HCT116 (cell line): ENCODE data around the gene MCRIP1. TPM values are rescaled to one million over a fixed set of nuclear protein-coding genes. Genes with fewer than 3 reads are reported as not detected.

Experiments used
- ATAC-seq: fragments of 200-7000 bp; cut with Tn5 transposase; 2 replicates; pipeline ENCODE4 v1.9.1; 2020; ENCODE audit warnings: mild to moderate bottlenecking, moderate library complexity
- BruUV-seq: library from RNA; stranded (reverse); fragments of 400-500 nt; replicated peaks from 2 replicates; lab custom pipeline; 2021; lab: Mats Ljungman, UMichigan
- CTCF ChIA-PET: fragments of 300-600 bp; sonication (Branson Sonifier 250); formaldehyde crosslinking; loops from one replicate; lab custom pipeline; 2021; ENCODE audit warnings: antibody characterized with exemption; lab: Charles Lee
- POLR2A ChIA-PET: fragments of 300-600, 350-600 bp; sonication (Branson Sonifier 250); formaldehyde crosslinking; loops from one replicate; lab custom pipeline; 2021; ENCODE audit warnings: antibody characterized with exemption; lab: Charles Lee
- RAD21 ChIA-PET, 2 experiments: fragments of 300-600 bp; sonication (Branson Sonifier 250); formaldehyde crosslinking; loops; one replicate each; lab custom pipeline; 2023; ENCODE audit warnings: low total read pairs in 2 of 2; ENCODE audit not compliant: uncharacterized antibody in 2 of 2, unreplicated experiment in 2 of 2, low non-redundant PET in 1 of 2; lab: Charles Lee
- DNase-seq: peaks from one replicate; pipeline ENCODE4 v3.0.0-alpha.2; 2010; ENCODE audit warnings: low read depth, low spot score
- H2AFZ ChIP-seq: fragments of 200-600 bp; shearing (Covaris generic), sonication (generic); 2 replicates; pipeline ENCODE4 v1.6.1; 2017; ENCODE audit warnings: low read depth, mixed run types, mixed read lengths, antibody characterized with exemption, low read length; ENCODE audit not compliant: poor library complexity, severe bottlenecking
- H3K27ac ChIP-seq: 2 replicates; pipeline ENCODE4 v1.5.1; 2012; ENCODE audit warnings: low read depth, low read length
- H3K27me3 ChIP-seq: fragments of 200-600 bp; sonication (generic); 2 replicates; pipeline ENCODE4 v1.6.1; 2016; ENCODE audit warnings: mixed run types, low read length, mixed read lengths; ENCODE audit not compliant: insufficient read depth
- H3K36me3 ChIP-seq, 2 experiments: fragments of 200-500 bp in 1 of 2; fragments of 200-600 bp in 1 of 2; sonication (Bioruptor generic) in 1 of 2; sonication (generic) in 1 of 2; 2 replicates each; pipeline versions ENCODE4 v1.5.1 to v1.6.1; 2014 to 2016; ENCODE audit warnings: low read length in 2 of 2, inconsistent platforms in 1 of 2, mixed read lengths in 1 of 2, mixed run types in 1 of 2; ENCODE audit not compliant: insufficient read depth in 2 of 2, control insufficient read depth in 1 of 2
- H3K4me1 ChIP-seq, 2 experiments: fragments of 200-600 bp in 1 of 2; sonication (generic) in 1 of 2; 2 replicates each; pipeline versions ENCODE4 v1.5.1 to v1.6.1; 2012 to 2017; ENCODE audit warnings: low read length in 2 of 2, inconsistent platforms in 1 of 2, mild to moderate bottlenecking in 1 of 2, mixed read lengths in 1 of 2, mixed run types in 1 of 2, moderate library complexity in 1 of 2; ENCODE audit not compliant: insufficient read depth in 2 of 2, control insufficient read depth in 1 of 2
- H3K4me2 ChIP-seq: fragments of 200-600 bp; sonication (generic); 2 replicates; pipeline ENCODE4 v1.6.1; 2017; ENCODE audit warnings: mixed run types, low read length, mixed read lengths
- H3K4me3 ChIP-seq, 2 experiments: fragments of 200-600 bp in 1 of 2; sonication (generic) in 1 of 2; replicated peaks in 1 of 2; 2 replicates each; pipeline ENCODE4 v1.5.1; 2011 to 2016; ENCODE audit warnings: low read length in 2 of 2, control low read depth in 1 of 2, low read depth in 1 of 2, mild to moderate bottlenecking in 1 of 2, mixed read lengths in 1 of 2, mixed run types in 1 of 2
- H3K79me2 ChIP-seq: fragments of 200-600 bp; sonication (generic); 2 replicates; pipeline ENCODE4 v1.6.1; 2017; ENCODE audit warnings: mild to moderate bottlenecking, mixed run types, low read length, moderate library complexity, mixed read lengths; ENCODE audit not compliant: insufficient read depth
- H3K9ac ChIP-seq: fragments of 200-600 bp; sonication (generic); 2 replicates; pipeline ENCODE4 v1.6.1; 2016; ENCODE audit warnings: low read length, mixed read lengths
- H3K9me2 ChIP-seq: fragments of 200-600 bp; sonication (generic), shearing (Covaris generic); 2 replicates; pipeline ENCODE4 v1.6.1; 2017; ENCODE audit warnings: mixed run types, mild to moderate bottlenecking, moderate library complexity; ENCODE audit not compliant: insufficient read depth
- H3K9me3 ChIP-seq, 2 experiments: fragments of 200-500 bp in 1 of 2; fragments of 200-600 bp in 1 of 2; sonication (Bioruptor generic) in 1 of 2; sonication (generic) in 1 of 2; 2 replicates each; pipeline ENCODE4 v1.6.1; 2014 to 2017; ENCODE audit warnings: low read length in 2 of 2, mixed read lengths in 2 of 2, inconsistent platforms in 1 of 2, low read depth in 1 of 2, mild to moderate bottlenecking in 1 of 2, mixed run types in 1 of 2, moderate library complexity in 1 of 2; ENCODE audit not compliant: control insufficient read depth in 1 of 2, insufficient read depth in 1 of 2
- H4K20me1 ChIP-seq: fragments of 200-600 bp; sonication (generic), shearing (Covaris generic); 2 replicates; pipeline ENCODE4 v1.6.1; 2017; ENCODE audit warnings: mixed run types, mild to moderate bottlenecking, moderate library complexity; ENCODE audit not compliant: insufficient read depth
- CEBPB ChIP-seq: IDR thresholded peaks from 2 replicates; pipeline ENCODE4 v1.6.1; 2012; ENCODE audit warnings: low read depth
- EZH2phosphoT487 ChIP-seq: fragments of 200-600 bp; IDR thresholded peaks from 2 replicates; pipeline ENCODE4 v1.6.1; 2018; ENCODE audit warnings: antibody characterized with exemption, borderline replicate concordance
- SIN3A ChIP-seq: IDR thresholded peaks from 2 replicates; pipeline ENCODE4 v1.6.1; 2012; ENCODE audit warnings: low read depth
- intact Hi-C: fragments of 100-400 bp; cut with micrococcal nuclease; formaldehyde crosslinking; loops from 2 replicates; pipeline ENCODE4 v1.10.0; 2022
- total RNA-seq: library from RNA; stranded (reverse); gene quantifications from one replicate; pipeline ENCODE4 v1.2.1, GENCODE V29; 2021; ENCODE audit not compliant: unreplicated experiment
- TF ChIP-seq, protein P1 (sequence below): IDR thresholded peaks from 2 replicates; pipeline ENCODE4 v1.6.1; 2012; ENCODE audit warnings: low read depth

The MCRIP1 gene
- total RNA-seq, 1 experiment from 2014 or later = 59.2 TPM

GRCh38 chr17:81822996-81823819 lies 9.9 kb downstream of the MCRIP1 start (continued):
- TF ChIP-seq, protein P1, sequence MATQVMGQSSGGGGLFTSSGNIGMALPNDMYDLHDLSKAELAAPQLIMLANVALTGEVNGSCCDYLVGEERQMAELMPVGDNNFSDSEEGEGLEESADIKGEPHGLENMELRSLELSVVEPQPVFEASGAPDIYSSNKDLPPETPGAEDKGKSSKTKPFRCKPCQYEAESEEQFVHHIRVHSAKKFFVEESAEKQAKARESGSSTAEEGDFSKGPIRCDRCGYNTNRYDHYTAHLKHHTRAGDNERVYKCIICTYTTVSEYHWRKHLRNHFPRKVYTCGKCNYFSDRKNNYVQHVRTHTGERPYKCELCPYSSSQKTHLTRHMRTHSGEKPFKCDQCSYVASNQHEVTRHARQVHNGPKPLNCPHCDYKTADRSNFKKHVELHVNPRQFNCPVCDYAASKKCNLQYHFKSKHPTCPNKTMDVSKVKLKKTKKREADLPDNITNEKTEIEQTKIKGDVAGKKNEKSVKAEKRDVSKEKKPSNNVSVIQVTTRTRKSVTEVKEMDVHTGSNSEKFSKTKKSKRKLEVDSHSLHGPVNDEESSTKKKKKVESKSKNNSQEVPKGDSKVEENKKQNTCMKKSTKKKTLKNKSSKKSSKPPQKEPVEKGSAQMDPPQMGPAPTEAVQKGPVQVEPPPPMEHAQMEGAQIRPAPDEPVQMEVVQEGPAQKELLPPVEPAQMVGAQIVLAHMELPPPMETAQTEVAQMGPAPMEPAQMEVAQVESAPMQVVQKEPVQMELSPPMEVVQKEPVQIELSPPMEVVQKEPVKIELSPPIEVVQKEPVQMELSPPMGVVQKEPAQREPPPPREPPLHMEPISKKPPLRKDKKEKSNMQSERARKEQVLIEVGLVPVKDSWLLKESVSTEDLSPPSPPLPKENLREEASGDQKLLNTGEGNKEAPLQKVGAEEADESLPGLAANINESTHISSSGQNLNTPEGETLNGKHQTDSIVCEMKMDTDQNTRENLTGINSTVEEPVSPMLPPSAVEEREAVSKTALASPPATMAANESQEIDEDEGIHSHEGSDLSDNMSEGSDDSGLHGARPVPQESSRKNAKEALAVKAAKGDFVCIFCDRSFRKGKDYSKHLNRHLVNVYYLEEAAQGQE = no peak
- TF ChIP-seq CEBPB = no peak

DNA sequence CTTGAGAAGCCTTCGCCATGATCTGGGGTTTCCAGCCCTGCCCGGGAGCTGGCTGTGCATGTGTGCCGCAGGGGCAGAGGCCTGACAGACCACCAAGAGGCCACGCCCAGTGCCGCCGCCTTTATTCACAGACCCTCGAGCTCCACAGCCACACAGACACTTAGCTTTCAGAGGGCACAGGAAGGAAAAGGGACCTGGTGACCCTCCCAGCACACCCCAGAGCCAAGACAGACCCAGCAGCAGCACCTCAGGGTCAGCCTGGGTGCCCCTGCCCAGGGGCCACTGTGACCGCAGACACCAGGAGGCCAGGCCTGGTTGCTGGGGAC lies 10.8 kb downstream of the MCRIP1 start:
- intact Hi-C loops = no loop called here
- CTCF ChIA-PET = interaction anchor here (0.7 to 1.6 kb wide), 13 partner anchors 11 to 120 kb away, joined by 3 to 10 read pairs (median 4); partner anchors contain the start of genes MCRIP1, MRPL12 and P4HB
- H3K27ac ChIP-seq = peak overlapping the region; percentile 74
- no peak for TF ChIP-seq SIN3A
- no peak for TF ChIP-seq EZH2phosphoT487
- no peak overlapping the region for H3K4me3 ChIP-seq
- ATAC-seq = no peak
- H3K36me3 ChIP-seq = no peaks in the 10 kb centered on the region
- H3K27me3 ChIP-seq = no peaks in the 10 kb centered on the region
- DNase-seq = no peak
- H3K4me1 ChIP-seq = peaks cover 21 to 24% of the 10 kb centered on the region in 2 experiments
- RAD21 ChIA-PET = interaction anchor here in 1 of 2 experiments (0.9 kb wide), 1 partner anchor 28 kb away, joined by 3 read pairs; no protein-coding TSS in a partner anchor
- no peaks in the 10 kb centered on the region for H3K9me2 ChIP-seq
- H3K9ac ChIP-seq = peak overlapping the region; percentile 41
- H3K4me2 ChIP-seq = peak overlapping the region; percentile 61
- H2AFZ ChIP-seq = no peak overlapping the region
- no peaks in the 10 kb centered on the region for H3K79me2 ChIP-seq
- no peaks in the 10 kb centered on the region for H3K9me3 ChIP-seq
- no TSS peak for BruUV-seq
- no peaks in the 10 kb centered on the region for H4K20me1 ChIP-seq
- POLR2A ChIA-PET = interaction anchor here (1.0 to 2.4 kb wide), 3 partner anchors 11 to 45 kb away, joined by 3 to 8 read pairs (median 5); partner anchors contain the start of gene MCRIP1
